Choroid plexus epithelial cell (primary cell): ENCODE measurements around the gene TTBK2.
A peak's percentile ranks its signal among the peaks of the same experiment; 100 is the strongest.
"Not testable (repeated sequence)": the region's sequence is repeated elsewhere in the genome, so short reads cannot be mapped to it uniquely, and the experiment has no call there.

Experiments
- DNase-seq: peaks from one replicate; pipeline ENCODE4 v3.0.0-alpha.2; 2010; ENCODE audit warnings: low read depth
- H3K4me3 ChIP-seq: 2 replicates; pipeline ENCODE4 v1.5.1; 2011; ENCODE audit warnings: low read depth, mild to moderate bottlenecking, control low read depth, low read length, moderate library complexity
- CTCF ChIP-seq: conservative IDR thresholded peaks from 2 replicates; pipeline ENCODE4 v1.5.1; 2011; ENCODE audit warnings: low read depth, mild to moderate bottlenecking, control low read depth, inconsistent platforms, low read length, moderate library complexity

The TTBK2 gene

GRCh38 chr15:42920519-42921341 is at the start of gene TTBK2:
TTBK2 (minus strand) TSS chr15:42920778; CDS start chr15:42878617, 42,161 bp downstream.
- H3K4me3 ChIP-seq, result peak within 1 kb of the TSS; percentile 90
- TF ChIP-seq CTCF, result peak; percentile 23
- DNase-seq, result peak; percentile 99

- DNase-seq, result no peak
- no peak for TF ChIP-seq CTCF
- H3K4me3 ChIP-seq, result no peak overlapping the region
Measured at GRCh38 chr15:42964476-42964875, 43.9 kb upstream of the TTBK2 start.

- H3K4me3 ChIP-seq, result no peak overlapping the region
- no peak for TF ChIP-seq CTCF
- peak; percentile 70 for DNase-seq
Measured at GRCh38 chr15:42955518-42955917, 34.9 kb upstream of the TTBK2 start.

GRCh38 chr15:42954291-42954690 is 33.7 kb upstream of the TTBK2 start:
- TF ChIP-seq CTCF, result no peak
- no peak overlapping the region for H3K4me3 ChIP-seq
- DNase-seq, result no peak

- H3K4me3 ChIP-seq, DNase-seq: not testable (repeated sequence)
Measured at GRCh38 chr15:42948898-42949297, 28.3 kb upstream of the TTBK2 start.

GRCh38 chr15:42940527-42940926 is 19.9 kb upstream of the TTBK2 start:
- TF ChIP-seq CTCF, result no peak
- no peak for DNase-seq
- H3K4me3 ChIP-seq, result no peak overlapping the region

GRCh38 chr15:42939841-42940240 is 19.3 kb upstream of the TTBK2 start:
- TF ChIP-seq CTCF, result no peak
- H3K4me3 ChIP-seq, result no peak overlapping the region
- no peak for DNase-seq
